HL-60 (cell line): ENCODE results near the gene SLC7A7.
A peak's percentile ranks its signal among the peaks of the same experiment; 100 is the strongest.

Source experiments
- DNase-seq, 2 experiments: peaks; one replicate each; pipeline ENCODE4 v3.0.0-alpha.2; 2010 to 2020; ENCODE audit warnings: low read depth in 1 of 2, low spot score in 1 of 2
- H3K27ac ChIP-seq: fragments of 250-450 bp; sonication (Bioruptor Pico); replicated peaks from 2 replicates; pipeline ENCODE4 v1.5.1; 2020; ENCODE audit warnings: mild to moderate bottlenecking, moderate library complexity
- H3K27me3 ChIP-seq: fragments of 250-450 bp; sonication (Bioruptor Pico); 2 replicates; pipeline ENCODE4 v1.5.1; 2021; ENCODE audit warnings: mild to moderate bottlenecking, moderate library complexity; ENCODE audit not compliant: insufficient read depth, poor library complexity, severe bottlenecking
- H3K4me3 ChIP-seq: replicated peaks from 2 replicates; pipeline ENCODE4 v1.5.1; 2011; ENCODE audit warnings: mild to moderate bottlenecking, control low read depth, low read length; ENCODE audit not compliant: insufficient read depth
- GABPA ChIP-seq: IDR thresholded peaks from 2 replicates; pipeline ENCODE4 v1.6.1; 2012; ENCODE audit warnings: low read depth
- POLR2AphosphoS5 ChIP-seq: IDR thresholded peaks from 2 replicates; pipeline ENCODE4 v1.6.1; 2012; ENCODE audit warnings: low read depth
- SPI1 ChIP-seq: IDR thresholded peaks from 2 replicates; pipeline ENCODE4 v1.6.1; 2012; ENCODE audit warnings: low read depth, mild to moderate bottlenecking, borderline replicate concordance
- TF ChIP-seq, protein P1 (sequence below): IDR thresholded peaks from one replicate; pipeline ENCODE4 v1.5.1; 2011; ENCODE audit warnings: low read length, control low read depth, inconsistent platforms; ENCODE audit not compliant: insufficient read depth
- TF ChIP-seq, protein P2 (sequence below): IDR thresholded peaks from 2 replicates; pipeline ENCODE4 v1.6.1; 2012; ENCODE audit warnings: low read depth; ENCODE audit not compliant: insufficient replicate concordance

Gene SLC7A7

DNA sequence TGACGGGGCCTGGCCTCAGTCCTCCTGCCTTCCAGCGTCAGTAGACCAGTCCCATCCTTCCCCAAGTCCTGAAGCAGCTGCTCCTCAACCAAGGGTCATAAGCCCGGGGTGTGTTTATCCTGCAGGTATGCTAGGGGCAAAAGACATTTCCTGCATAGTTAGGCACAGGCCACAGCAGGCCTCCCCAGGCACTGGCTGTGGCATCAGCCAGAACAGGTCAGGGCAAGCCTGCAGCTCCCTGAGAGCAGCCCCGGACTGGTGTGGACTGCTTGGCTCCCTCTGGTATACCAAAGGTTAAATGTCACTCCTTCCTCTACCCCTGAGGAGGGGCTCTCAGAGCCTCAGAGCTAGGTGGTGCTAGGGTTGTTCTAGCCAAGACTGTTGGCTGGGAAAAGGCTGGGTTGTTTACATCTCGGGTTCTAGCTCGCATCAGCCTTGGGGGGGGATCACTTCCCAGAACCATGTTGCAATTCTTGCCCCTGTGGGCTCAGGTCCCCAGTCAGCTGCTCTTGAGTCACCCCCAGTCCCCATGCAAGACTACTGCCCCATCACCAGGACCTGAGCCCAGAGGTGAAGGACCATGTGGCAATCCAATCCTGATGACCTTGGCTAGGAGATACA lies 24.0 kb upstream of the SLC7A7 start:
- Histone ChIP-seq H3K27ac (no peak overlapping the region), H3K27me3 (no peaks in the 10 kb centered on the region), H3K4me3 (no peak overlapping the region)
- TF ChIP-seq, protein P1, sequence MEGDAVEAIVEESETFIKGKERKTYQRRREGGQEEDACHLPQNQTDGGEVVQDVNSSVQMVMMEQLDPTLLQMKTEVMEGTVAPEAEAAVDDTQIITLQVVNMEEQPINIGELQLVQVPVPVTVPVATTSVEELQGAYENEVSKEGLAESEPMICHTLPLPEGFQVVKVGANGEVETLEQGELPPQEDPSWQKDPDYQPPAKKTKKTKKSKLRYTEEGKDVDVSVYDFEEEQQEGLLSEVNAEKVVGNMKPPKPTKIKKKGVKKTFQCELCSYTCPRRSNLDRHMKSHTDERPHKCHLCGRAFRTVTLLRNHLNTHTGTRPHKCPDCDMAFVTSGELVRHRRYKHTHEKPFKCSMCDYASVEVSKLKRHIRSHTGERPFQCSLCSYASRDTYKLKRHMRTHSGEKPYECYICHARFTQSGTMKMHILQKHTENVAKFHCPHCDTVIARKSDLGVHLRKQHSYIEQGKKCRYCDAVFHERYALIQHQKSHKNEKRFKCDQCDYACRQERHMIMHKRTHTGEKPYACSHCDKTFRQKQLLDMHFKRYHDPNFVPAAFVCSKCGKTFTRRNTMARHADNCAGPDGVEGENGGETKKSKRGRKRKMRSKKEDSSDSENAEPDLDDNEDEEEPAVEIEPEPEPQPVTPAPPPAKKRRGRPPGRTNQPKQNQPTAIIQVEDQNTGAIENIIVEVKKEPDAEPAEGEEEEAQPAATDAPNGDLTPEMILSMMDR, result no peak
- TF ChIP-seq SPI1, result no peak
- no peak for TF ChIP-seq POLR2AphosphoS5
- DNase-seq, result no peak

DNA sequence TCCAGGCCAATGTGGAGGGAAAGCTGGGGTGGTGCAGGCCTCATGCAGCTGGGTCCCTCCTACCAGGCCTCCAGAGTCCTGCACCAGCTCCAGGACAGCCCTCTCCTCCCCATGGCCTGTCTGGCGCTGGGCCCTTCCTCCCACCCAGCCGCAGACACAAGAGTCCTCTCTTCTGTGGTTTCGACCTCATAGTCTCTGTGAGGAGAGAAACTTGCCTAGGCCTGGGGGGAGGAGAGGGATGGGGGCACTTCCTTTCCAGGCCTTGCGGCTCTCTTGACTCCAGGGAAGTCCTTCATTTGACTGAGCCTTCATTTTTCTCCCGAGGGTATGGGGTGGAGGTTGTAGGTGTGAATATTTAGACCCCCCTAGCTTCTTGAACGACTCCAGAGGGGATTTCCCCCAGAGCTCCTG lies 23.4 kb upstream of the SLC7A7 start:
- TF ChIP-seq, protein P1, result no peak
- TF ChIP-seq GABPA, result 0 out of 2 replicates have a peak, but pooled peaks have one; percentile 26
- TF ChIP-seq, protein P2, sequence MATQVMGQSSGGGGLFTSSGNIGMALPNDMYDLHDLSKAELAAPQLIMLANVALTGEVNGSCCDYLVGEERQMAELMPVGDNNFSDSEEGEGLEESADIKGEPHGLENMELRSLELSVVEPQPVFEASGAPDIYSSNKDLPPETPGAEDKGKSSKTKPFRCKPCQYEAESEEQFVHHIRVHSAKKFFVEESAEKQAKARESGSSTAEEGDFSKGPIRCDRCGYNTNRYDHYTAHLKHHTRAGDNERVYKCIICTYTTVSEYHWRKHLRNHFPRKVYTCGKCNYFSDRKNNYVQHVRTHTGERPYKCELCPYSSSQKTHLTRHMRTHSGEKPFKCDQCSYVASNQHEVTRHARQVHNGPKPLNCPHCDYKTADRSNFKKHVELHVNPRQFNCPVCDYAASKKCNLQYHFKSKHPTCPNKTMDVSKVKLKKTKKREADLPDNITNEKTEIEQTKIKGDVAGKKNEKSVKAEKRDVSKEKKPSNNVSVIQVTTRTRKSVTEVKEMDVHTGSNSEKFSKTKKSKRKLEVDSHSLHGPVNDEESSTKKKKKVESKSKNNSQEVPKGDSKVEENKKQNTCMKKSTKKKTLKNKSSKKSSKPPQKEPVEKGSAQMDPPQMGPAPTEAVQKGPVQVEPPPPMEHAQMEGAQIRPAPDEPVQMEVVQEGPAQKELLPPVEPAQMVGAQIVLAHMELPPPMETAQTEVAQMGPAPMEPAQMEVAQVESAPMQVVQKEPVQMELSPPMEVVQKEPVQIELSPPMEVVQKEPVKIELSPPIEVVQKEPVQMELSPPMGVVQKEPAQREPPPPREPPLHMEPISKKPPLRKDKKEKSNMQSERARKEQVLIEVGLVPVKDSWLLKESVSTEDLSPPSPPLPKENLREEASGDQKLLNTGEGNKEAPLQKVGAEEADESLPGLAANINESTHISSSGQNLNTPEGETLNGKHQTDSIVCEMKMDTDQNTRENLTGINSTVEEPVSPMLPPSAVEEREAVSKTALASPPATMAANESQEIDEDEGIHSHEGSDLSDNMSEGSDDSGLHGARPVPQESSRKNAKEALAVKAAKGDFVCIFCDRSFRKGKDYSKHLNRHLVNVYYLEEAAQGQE, result no peak
- peak; percentile 69; the same call in 1 of the 2 replicates for TF ChIP-seq SPI1
- 0 out of 2 replicates have a peak, but pooled peaks have one; percentile 35 for TF ChIP-seq POLR2AphosphoS5
- Histone ChIP-seq H3K27me3 (no peaks in the 10 kb centered on the region), H3K27ac (peak overlapping the region; percentile 27), H3K4me3 (no peak overlapping the region)
- peak in 1 of 2 experiments; percentile 79 for DNase-seq

DNA sequence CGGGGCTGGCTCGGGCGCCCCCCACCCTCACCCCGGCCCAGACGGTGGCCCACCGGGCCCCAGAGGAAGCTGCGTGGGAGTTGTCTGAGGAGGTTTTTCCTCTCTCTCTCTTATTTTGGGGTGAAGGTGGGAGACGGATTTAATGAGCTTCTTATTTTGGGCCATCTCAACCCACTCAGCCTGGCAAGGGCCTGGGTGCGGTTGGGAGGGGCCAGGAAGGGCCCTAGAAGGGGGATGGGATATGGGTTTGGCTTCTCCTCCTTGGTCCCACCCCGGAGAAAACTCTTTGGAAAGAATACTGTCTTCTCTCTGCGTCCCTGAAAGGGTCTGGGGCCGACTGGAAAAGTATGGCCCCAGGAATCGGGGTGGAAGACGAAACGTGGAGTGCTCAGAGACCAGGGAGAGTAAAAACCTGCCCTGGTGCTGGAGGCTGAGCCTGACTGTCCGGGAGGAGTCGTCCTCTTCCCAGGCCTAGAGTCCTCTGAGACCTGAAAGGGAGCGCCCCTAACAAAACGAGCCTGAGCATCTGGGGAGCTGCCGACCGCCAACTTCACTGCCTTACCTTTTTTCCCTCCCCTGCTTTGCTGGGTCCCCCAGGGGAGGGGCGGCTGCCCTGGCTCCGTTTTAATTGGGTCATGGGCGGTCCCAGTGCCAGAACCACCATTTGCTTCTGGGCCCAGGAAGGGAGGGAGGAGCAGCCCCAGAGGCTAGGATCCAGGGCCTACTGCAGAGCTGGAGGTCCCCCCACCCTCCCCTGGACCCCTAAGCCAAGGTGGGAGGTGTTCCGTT lies 22.7 kb upstream of the SLC7A7 start:
- no peaks in the 10 kb centered on the region for H3K27me3 ChIP-seq
- H3K4me3 ChIP-seq, result 0 out of 2 replicates have a peak overlapping the region, but pooled peaks have one; percentile 11
- DNase-seq, result no peak
- peak overlapping the region; percentile 27 for H3K27ac ChIP-seq
- TF ChIP-seq, protein P1, result no peak
- TF ChIP-seq, protein P2, result no peak
- TF ChIP-seq GABPA (no peak), SPI1 (no peak), POLR2AphosphoS5 (no peak)
